CD4-positive, alpha-beta memory T cell (primary cell): Measurements from ENCODE around the gene XG. TPM values are rescaled to one million over a fixed set of nuclear protein-coding genes. Genes with fewer than 3 reads are reported as not detected.

Experiments
- CTCF ChIA-PET: fragments of 350-600 bp; sonication (Branson Sonifier 250); formaldehyde crosslinking; loops from one replicate; lab custom pipeline; 2021; ENCODE audit warnings: inconsistent platforms; ENCODE audit not compliant: partially characterized antibody; lab: Charles Lee
- POLR2A ChIA-PET: fragments of 350-600 bp; sonication (Branson Sonifier 250); formaldehyde crosslinking; loops from one replicate; lab custom pipeline; 2021; ENCODE audit not compliant: partially characterized antibody; lab: Charles Lee
- DNase-seq, 5 donors: peaks; one replicate each; pipeline versions ENCODE4 v3.0.0 to v3.0.0-alpha.2; 2020 to 2022; ENCODE audit warnings: mixed read lengths in 1 of 5
- H3K27ac ChIP-seq: one replicate; pipeline ENCODE4 v1.7.0; 2013; ENCODE audit warnings: low read depth, low read length
- H3K27me3 ChIP-seq: 2 replicates; pipeline ENCODE4 v1.7.0; 2013; ENCODE audit warnings: mild to moderate bottlenecking, low read length, moderate library complexity; ENCODE audit not compliant: insufficient read depth
- H3K36me3 ChIP-seq: 2 replicates; pipeline ENCODE4 v1.7.0; 2013; ENCODE audit warnings: mild to moderate bottlenecking, low read length, moderate library complexity; ENCODE audit not compliant: insufficient read depth
- H3K4me1 ChIP-seq: 2 replicates; pipeline ENCODE4 v1.7.0; 2013; ENCODE audit warnings: mild to moderate bottlenecking, low read length, moderate library complexity; ENCODE audit not compliant: insufficient read depth
- H3K4me3 ChIP-seq, 2 donors: one replicate each; pipeline ENCODE4 v1.7.0; 2013; ENCODE audit warnings: low read length in 2 of 2, mild to moderate bottlenecking in 1 of 2
- H3K9me3 ChIP-seq, 2 donors: one replicate each; pipeline ENCODE4 v1.7.0; 2013; ENCODE audit warnings: low read length in 2 of 2, control low read depth in 1 of 2; ENCODE audit not compliant: control insufficient read depth in 1 of 2
- H3K27ac Mint-ChIP-seq, 7 donors: one replicate each; pipeline ENCODE4 v1.8.0; 2020 to 2021; ENCODE audit warnings: mixed read lengths in 7 of 7, mild to moderate bottlenecking in 6 of 7, inconsistent platforms in 3 of 7, moderate library complexity in 3 of 7
- H3K27me3 Mint-ChIP-seq, 2 donors: one replicate each; pipeline ENCODE4 v1.8.0; 2020 to 2021; ENCODE audit warnings: mixed read lengths in 2 of 2
- H3K36me3 Mint-ChIP-seq, 2 donors: one replicate each; pipeline ENCODE4 v1.8.0; 2020 to 2021; ENCODE audit warnings: mixed read lengths in 2 of 2, inconsistent platforms in 1 of 2, mild to moderate bottlenecking in 1 of 2
- H3K4me1 Mint-ChIP-seq, 4 donors: one replicate each; pipeline ENCODE4 v1.8.0; 2020 to 2021; ENCODE audit warnings: mixed read lengths in 4 of 4, mild to moderate bottlenecking in 1 of 4
- H3K4me3 Mint-ChIP-seq, 8 donors: one replicate each; pipeline ENCODE4 v1.8.0; 2020 to 2021; ENCODE audit warnings: mixed read lengths in 8 of 8, mild to moderate bottlenecking in 7 of 8, moderate library complexity in 6 of 8, inconsistent platforms in 3 of 8
- H3K9me3 Mint-ChIP-seq, 8 donors: one replicate each; pipeline ENCODE4 v1.8.0; 2020 to 2021; ENCODE audit warnings: mixed read lengths in 8 of 8, mild to moderate bottlenecking in 5 of 8, inconsistent platforms in 3 of 8, moderate library complexity in 1 of 8
- intact Hi-C: fragments of 100-400 bp; cut with micrococcal nuclease; formaldehyde crosslinking; loops from one replicate; pipeline ENCODE4 v1.15.1; 2023
- polyA plus RNA-seq, 2 donors: library from polyadenylated mRNA; unstranded; fragments of 300-500 nt; fragmentation: Illumina TruSeq; gene quantifications; one replicate each; pipeline ENCODE4 v1.2.3, GENCODE V29; 2021
- total RNA-seq, 2 experiments: library from RNA; stranded (reverse); gene quantifications; one replicate each; pipeline ENCODE4 v1.2.3, GENCODE V29; 2021

XG gene
- total and polyA plus RNA-seq, 4 experiments from 2014 or later, result 0.32 TPM; not detected in 3

DNA sequence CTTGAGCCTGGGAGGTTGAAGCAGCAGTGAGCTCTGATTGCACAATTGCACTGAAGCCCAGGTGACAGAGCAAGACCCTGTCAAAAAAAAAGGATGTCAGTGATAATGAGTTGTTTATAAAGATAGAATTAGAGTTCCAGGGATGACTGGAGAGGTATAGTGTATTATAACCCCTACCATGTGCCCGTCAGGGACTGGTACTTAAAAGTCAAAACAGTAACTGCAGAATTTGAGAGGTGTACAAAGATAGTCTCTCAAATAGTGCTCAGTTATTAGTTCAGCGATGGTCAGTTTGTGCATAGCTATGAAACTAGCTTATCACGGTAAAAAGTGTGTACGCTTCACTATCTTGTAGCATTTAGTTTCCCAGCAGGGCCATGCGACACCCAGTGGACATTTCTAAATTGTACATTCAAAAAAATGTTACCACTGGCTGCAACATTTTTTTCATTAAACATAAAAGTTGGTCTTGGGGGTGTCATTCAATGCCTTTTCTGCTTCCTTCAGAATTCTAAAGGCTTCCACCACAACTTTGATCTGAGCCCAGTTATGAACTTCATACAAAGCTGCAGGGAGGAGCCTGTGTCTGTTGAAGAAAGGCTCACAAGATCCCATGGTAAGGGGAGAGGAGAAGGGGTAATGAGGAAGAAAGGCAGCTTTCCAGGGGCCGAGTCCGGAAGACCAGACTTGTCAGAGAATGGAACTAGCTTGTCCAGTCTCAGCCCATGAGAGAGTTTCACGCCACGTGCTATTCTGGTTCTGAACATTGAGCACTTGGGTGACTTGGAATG, 67.7 kb downstream of the XG start:
- no peak overlapping the region for H3K27ac Mint-ChIP-seq
- intact Hi-C loops, result no loop called here
- DNase-seq, result peak in 1 of 5 donors; percentile 2

DNA sequence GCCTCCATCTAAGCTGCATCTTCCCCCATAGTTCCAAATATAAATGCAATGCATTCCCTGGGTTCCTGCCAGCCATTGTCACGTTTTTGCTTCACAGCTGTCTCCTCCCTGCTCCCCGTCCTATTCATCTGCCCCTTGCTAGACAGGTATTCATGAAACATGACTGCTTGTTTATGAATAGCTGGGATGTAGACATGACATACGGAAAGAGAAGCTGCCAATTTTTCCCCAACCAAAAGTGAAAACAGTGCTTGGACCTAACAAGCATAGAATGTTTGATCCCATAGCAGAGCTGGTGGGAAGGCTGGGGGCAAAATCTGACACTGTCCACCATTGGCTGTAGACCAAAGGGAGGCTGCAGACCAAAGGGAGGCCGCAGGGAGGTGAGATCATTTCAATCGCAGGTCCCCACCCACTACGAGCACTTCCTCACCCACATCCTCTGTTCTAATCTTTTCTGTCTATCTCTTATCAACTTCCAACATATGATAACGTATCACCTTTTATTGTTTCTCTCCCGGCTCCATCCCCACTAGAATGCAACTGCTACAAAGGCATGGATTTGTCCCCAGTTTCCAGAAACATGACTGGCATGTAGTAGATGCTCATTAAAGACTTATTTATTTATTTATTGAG, 68.4 kb downstream of the XG start:
- Mint-ChIP-seq H3K4me1 (peaks cover 0 to 7% (median 4%) of the 10 kb centered on the region in 4 donors), H3K27me3 (peaks cover 2 to 8% of the 10 kb centered on the region in 2 donors), H3K4me3 (peak overlapping the region in 1 of 8 donors; percentile 32), H3K27ac (no peak overlapping the region), H3K9me3 (no peaks in the 10 kb centered on the region), H3K36me3 (no peaks in the 10 kb centered on the region)
- ChIA-PET CTCF (interaction anchor here (1.2 kb wide), 1 partner anchor 12 kb away, joined by 3 read pairs; no protein-coding TSS in a partner anchor), POLR2A (no interaction called here)
- no peaks in the 10 kb centered on the region for H3K27me3 ChIP-seq
- intact Hi-C loops, result no loop called here
- no peak for DNase-seq
- no peaks in the 10 kb centered on the region for H3K9me3 ChIP-seq
- no peak overlapping the region for H3K4me3 ChIP-seq
- no peak overlapping the region for H3K27ac ChIP-seq
- no peaks in the 10 kb centered on the region for H3K4me1 ChIP-seq
- no peaks in the 10 kb centered on the region for H3K36me3 ChIP-seq

More for the DNA sequence above, 67.7 kb downstream of the XG start:
- no peaks in the 10 kb centered on the region for H3K36me3 ChIP-seq
- no peaks in the 10 kb centered on the region for H3K4me1 ChIP-seq
- H3K27me3 Mint-ChIP-seq, result peaks cover 2 to 8% of the 10 kb centered on the region in 2 donors
- H3K4me1 Mint-ChIP-seq, result peaks cover 0 to 7% (median 4%) of the 10 kb centered on the region in 4 donors
- H3K27ac ChIP-seq, result no peak overlapping the region
- H3K36me3 Mint-ChIP-seq, result no peaks in the 10 kb centered on the region
- H3K9me3 ChIP-seq, result no peaks in the 10 kb centered on the region
- CTCF ChIA-PET, result interaction anchor here (1.2 kb wide), 1 partner anchor 12 kb away, joined by 3 read pairs; no protein-coding TSS in a partner anchor
- H3K4me3 ChIP-seq, result no peak overlapping the region
- POLR2A ChIA-PET, result no interaction called here
- H3K9me3 Mint-ChIP-seq, result no peaks in the 10 kb centered on the region
- H3K4me3 Mint-ChIP-seq, result no peak overlapping the region
- no peaks in the 10 kb centered on the region for H3K27me3 ChIP-seq

DNA sequence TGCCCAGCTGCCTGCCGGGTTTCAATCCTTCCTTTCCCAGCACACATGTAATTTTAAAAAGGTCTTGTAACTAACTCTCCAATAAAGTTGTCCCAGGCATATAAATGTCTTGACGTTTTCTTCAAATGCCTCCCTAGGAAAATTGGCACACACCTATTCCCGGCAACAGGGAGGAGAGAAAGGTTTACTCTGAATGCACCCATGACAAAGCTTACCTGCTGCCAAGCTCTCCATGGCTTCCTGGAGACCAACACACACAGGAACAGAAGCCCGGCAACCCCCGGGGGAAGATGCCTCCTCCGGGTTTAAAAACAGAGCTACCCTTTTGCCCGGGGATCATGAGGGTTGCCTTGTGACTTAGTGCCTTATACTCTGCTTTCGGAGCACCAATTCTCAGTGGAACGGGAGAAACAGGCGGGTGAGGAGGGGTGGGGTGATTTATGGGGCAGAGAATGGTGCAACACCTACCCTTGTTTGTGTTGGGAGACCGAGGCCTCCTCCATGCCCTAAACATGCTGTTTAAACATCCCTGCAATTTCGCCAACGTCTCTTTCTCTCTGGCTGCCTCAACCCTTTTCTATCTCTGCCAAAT, 72.1 kb downstream of the XG start:
- ChIA-PET CTCF (no interaction called here), POLR2A (no interaction called here)
- Histone ChIP-seq H3K27me3 (no peaks in the 10 kb centered on the region), H3K27ac (no peak overlapping the region), H3K9me3 (no peaks in the 10 kb centered on the region), H3K36me3 (no peaks in the 10 kb centered on the region), H3K4me3 (no peak overlapping the region), H3K4me1 (no peaks in the 10 kb centered on the region)
- intact Hi-C loops, result no loop called here
- no peak for DNase-seq
- Mint-ChIP-seq H3K4me3 (no peak overlapping the region), H3K27ac (no peak overlapping the region), H3K27me3 (peaks cover 2 to 7% of the 10 kb centered on the region in 2 donors), H3K4me1 (peaks cover 0 to 7% (median 4%) of the 10 kb centered on the region in 4 donors), H3K9me3 (no peaks in the 10 kb centered on the region), H3K36me3 (no peaks in the 10 kb centered on the region)

DNA sequence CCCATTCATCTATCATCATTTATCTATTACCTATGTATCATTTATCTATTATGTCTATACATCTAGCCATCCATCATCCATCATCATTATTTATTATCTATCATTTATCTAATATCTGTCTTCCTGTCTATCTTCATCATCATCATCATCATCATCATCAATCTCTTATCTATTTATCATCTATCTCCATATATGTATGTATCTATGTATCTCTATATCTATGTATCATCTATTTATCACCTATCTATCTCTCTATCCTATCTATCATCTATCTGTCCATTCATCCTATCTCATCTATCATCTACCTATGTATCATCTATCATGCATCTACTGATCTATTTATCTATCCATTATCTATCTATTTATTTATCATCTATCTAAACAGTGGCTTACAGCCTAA, 73.0 kb downstream of the XG start:
- ChIA-PET POLR2A (no interaction called here), CTCF (no interaction called here)
- Histone ChIP-seq H3K27me3 (no peaks in the 10 kb centered on the region), H3K36me3 (no peaks in the 10 kb centered on the region), H3K9me3 (no peaks in the 10 kb centered on the region), H3K4me1 (no peaks in the 10 kb centered on the region), H3K27ac (no peak overlapping the region), H3K4me3 (no peak overlapping the region)
- Mint-ChIP-seq H3K27me3 (peaks cover 2 to 7% of the 10 kb centered on the region in 2 donors), H3K27ac (no peak overlapping the region), H3K4me1 (peaks cover 0 to 7% (median 4%) of the 10 kb centered on the region in 4 donors), H3K9me3 (no peaks in the 10 kb centered on the region), H3K4me3 (no peak overlapping the region), H3K36me3 (no peaks in the 10 kb centered on the region)
- intact Hi-C loops, result no loop called here
- no peak for DNase-seq

DNA sequence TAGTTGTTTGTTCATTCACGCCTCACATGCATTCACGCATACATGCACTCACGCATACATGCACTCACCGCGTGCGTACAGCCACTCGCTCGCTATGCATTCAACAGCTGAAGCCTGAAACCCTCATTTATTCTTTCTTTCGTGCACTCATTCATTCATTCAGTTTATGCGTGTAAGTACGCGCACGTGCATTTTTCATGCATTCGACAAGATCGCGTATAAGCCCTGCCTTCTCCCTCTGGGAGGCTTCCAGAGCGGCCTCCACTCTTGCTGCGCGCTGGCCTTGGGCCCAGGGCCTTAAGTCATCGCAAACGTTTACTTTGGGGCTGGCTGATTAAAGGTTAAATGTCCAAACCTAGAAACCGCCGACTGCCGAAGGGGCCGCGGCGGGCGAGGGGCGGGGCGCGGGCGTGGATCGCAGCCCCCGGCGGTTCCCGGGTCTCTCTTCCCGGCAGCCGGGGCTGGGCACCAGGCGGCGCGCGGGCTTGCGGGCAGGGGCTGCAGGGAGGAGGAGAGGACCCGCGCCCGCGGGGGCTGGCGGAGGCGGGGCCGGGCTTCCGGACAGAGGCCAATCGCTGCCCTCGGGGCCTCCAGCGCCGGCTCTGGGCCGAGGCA, 76.6 kb downstream of the XG start, which contains the start of gene GYG2:
TSS of gene GYG2 (plus strand) at position 587 of the 615 bp plus-strand sequence. CDS start 1,259 bp downstream, outside the sequence.
- H3K4me1 Mint-ChIP-seq, result no peaks in the 10 kb centered on the region
- POLR2A ChIA-PET, result no interaction called here
- H3K27ac Mint-ChIP-seq, result no peak within 1 kb of the TSS
- H3K36me3 ChIP-seq, result no peaks in the 10 kb centered on the region
- no peaks in the 10 kb centered on the region for H3K36me3 Mint-ChIP-seq
- CTCF ChIA-PET, result no interaction called here
- peaks cover 8 to 9% of the 10 kb centered on the region in 2 donors for H3K27me3 Mint-ChIP-seq
- H3K27me3 ChIP-seq, result no peaks in the 10 kb centered on the region
- no peaks in the 10 kb centered on the region for H3K4me1 ChIP-seq
- H3K9me3 ChIP-seq, result no peaks in the 10 kb centered on the region
- no peak within 1 kb of the TSS for H3K4me3 ChIP-seq
- H3K9me3 Mint-ChIP-seq, result no peaks in the 10 kb centered on the region
- H3K4me3 Mint-ChIP-seq, result no peak within 1 kb of the TSS
- intact Hi-C loops, result no loop called here
- no peak within 1 kb of the TSS for H3K27ac ChIP-seq
- DNase-seq, result no peak

DNA sequence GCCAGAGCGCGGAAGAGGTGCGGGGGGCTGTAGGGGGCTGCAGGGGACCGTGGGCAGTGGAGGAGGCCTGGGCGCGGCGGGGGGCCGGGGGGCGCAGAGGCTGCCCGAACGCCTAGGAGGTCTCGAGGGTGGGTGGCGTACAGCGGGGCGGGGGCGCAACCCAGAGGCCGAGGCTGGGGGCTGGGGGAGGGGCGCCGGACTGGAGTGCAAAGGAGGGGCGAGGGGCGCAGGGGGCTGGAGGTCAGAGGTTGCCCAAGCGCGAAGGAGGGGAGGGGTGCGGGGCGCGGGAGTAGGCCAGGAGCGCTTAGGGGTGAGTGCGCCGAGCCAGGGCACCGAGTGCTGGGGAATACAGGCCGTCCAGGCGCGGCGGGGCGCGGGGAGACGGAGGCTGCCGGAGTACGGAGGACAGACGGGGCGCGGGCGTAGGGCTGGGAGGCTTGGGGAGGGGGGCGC, 77.1 kb downstream of the XG start:
- H3K4me3 ChIP-seq, result no peak overlapping the region
- H3K4me1 Mint-ChIP-seq, result no peaks in the 10 kb centered on the region
- DNase-seq, result no peak
- H3K9me3 ChIP-seq, result no peaks in the 10 kb centered on the region
- CTCF ChIA-PET, result no interaction called here
- no peaks in the 10 kb centered on the region for H3K27me3 ChIP-seq
- H3K36me3 ChIP-seq, result no peaks in the 10 kb centered on the region
- H3K4me3 Mint-ChIP-seq, result no peak overlapping the region
- intact Hi-C loops, result no loop called here
- H3K4me1 ChIP-seq, result no peaks in the 10 kb centered on the region
- no peaks in the 10 kb centered on the region for H3K36me3 Mint-ChIP-seq
- no peaks in the 10 kb centered on the region for H3K9me3 Mint-ChIP-seq
- no peak overlapping the region for H3K27ac ChIP-seq
- no peak overlapping the region for H3K27ac Mint-ChIP-seq
- peaks cover 9 to 10% of the 10 kb centered on the region in 2 donors for H3K27me3 Mint-ChIP-seq
- POLR2A ChIA-PET, result no interaction called here
